Brain microvascular endothelial cell (primary cell): Measurements from ENCODE around the gene PPP1R1B.

Experiments
- DNase-seq: peaks from one replicate; pipeline ENCODE4 v3.0.0-alpha.2; 2020
- H3K27ac ChIP-seq: fragments of 250-450 bp; sonication (Bioruptor Pico); 2 replicates; pipeline ENCODE4 v1.5.1; 2020; ENCODE audit warnings: mild to moderate bottlenecking, moderate library complexity
- H3K27me3 ChIP-seq: fragments of 250-450 bp; sonication (Bioruptor Pico); replicated peaks from 2 replicates; pipeline ENCODE4 v1.5.1; 2020; ENCODE audit warnings: mild to moderate bottlenecking
- H3K36me3 ChIP-seq: fragments of 250-450 bp; sonication (Bioruptor Pico); replicated peaks from 2 replicates; pipeline ENCODE4 v1.5.1; 2020; ENCODE audit warnings: mild to moderate bottlenecking
- H3K4me3 ChIP-seq: 2 replicates; pipeline ENCODE4 v1.5.1; 2011; ENCODE audit warnings: low read depth, mild to moderate bottlenecking, control low read depth, low read length, moderate library complexity
- CTCF ChIP-seq: IDR thresholded peaks from 2 replicates; pipeline ENCODE4 v1.5.1; 2011; ENCODE audit warnings: low read depth, mild to moderate bottlenecking, moderate library complexity, low read length, control low read depth, inconsistent platforms; ENCODE audit errors: missing control alignments
- in situ Hi-C: cut with HindIII; loops from 2 replicates; pipeline ENCODE4 v1.10.0; 2017; ENCODE audit warnings: low sequenced_read_pairs, low pct_ligation_motif_present

Gene PPP1R1B

GRCh38 chr17:39626171-39627046, at the start of gene PPP1R1B:
PPP1R1B (plus strand) TSS chr17:39626952; CDS start chr17:39627393, 441 bp downstream.
- no peak within 1 kb of the TSS for H3K27ac ChIP-seq
- in situ Hi-C loops = no loop called here
- H3K27me3 ChIP-seq = peaks cover 58% of the 10 kb centered on the region
- no peaks in the 10 kb centered on the region for H3K36me3 ChIP-seq
- TF ChIP-seq CTCF = no peak
- no peak for DNase-seq
- H3K4me3 ChIP-seq = no peak within 1 kb of the TSS

- no peaks in the 10 kb centered on the region for H3K36me3 ChIP-seq
- H3K4me3 ChIP-seq = no peak overlapping the region
- peaks cover 5% of the 10 kb centered on the region for H3K27me3 ChIP-seq
- no peak for TF ChIP-seq CTCF
- no peak for DNase-seq
- H3K27ac ChIP-seq = no peak overlapping the region
- in situ Hi-C loops = no loop called here
Measured at GRCh38 chr17:39578272-39578671, 48.5 kb upstream of the PPP1R1B start.

GRCh38 chr17:39579318-39580081, 47.3 kb upstream of the PPP1R1B start:
- no peak overlapping the region for H3K4me3 ChIP-seq
- no peak for DNase-seq
- no peaks in the 10 kb centered on the region for H3K36me3 ChIP-seq
- no peak for TF ChIP-seq CTCF
- in situ Hi-C loops = no loop called here
- peaks cover 5% of the 10 kb centered on the region for H3K27me3 ChIP-seq
- H3K27ac ChIP-seq = no peak overlapping the region

- Histone ChIP-seq H3K4me3 (no peak overlapping the region), H3K36me3 (no peaks in the 10 kb centered on the region), H3K27me3 (peaks cover 5% of the 10 kb centered on the region), H3K27ac (no peak overlapping the region)
- no peak for TF ChIP-seq CTCF
- DNase-seq = no peak
- in situ Hi-C loops = no loop called here
Measured at GRCh38 chr17:39580082-39580468, 46.7 kb upstream of the PPP1R1B start.

- Histone ChIP-seq H3K27me3 (peaks cover 5% of the 10 kb centered on the region), H3K36me3 (no peaks in the 10 kb centered on the region), H3K27ac (no peak overlapping the region), H3K4me3 (no peak overlapping the region)
- DNase-seq = no peak
- in situ Hi-C loops = no loop called here
- no peak for TF ChIP-seq CTCF
Measured at GRCh38 chr17:39581071-39581758, 45.5 kb upstream of the PPP1R1B start.
